Body of pancreas (tissue), 4 donors: Measurements from ENCODE around the gene ADCY9.

Experiments used
- CTCF ChIP-seq, 7 experiments: fragments of 450-650 bp in 4 of 7; fragments of 200-600 bp in 3 of 7; sonication (generic) in 3 of 7; IDR thresholded peaks; one replicate each; pipeline ENCODE4 v1.5.1; 2016 to 2019; ENCODE audit warnings: antibody characterized with exemption in 7 of 7
- POLR2A ChIP-seq, 3 donors: fragments of 450-650 bp; IDR thresholded peaks; one replicate each; pipeline ENCODE4 v1.6.1; 2016; ENCODE audit warnings: antibody characterized with exemption in 3 of 3, mild to moderate bottlenecking in 2 of 3

DNA sequence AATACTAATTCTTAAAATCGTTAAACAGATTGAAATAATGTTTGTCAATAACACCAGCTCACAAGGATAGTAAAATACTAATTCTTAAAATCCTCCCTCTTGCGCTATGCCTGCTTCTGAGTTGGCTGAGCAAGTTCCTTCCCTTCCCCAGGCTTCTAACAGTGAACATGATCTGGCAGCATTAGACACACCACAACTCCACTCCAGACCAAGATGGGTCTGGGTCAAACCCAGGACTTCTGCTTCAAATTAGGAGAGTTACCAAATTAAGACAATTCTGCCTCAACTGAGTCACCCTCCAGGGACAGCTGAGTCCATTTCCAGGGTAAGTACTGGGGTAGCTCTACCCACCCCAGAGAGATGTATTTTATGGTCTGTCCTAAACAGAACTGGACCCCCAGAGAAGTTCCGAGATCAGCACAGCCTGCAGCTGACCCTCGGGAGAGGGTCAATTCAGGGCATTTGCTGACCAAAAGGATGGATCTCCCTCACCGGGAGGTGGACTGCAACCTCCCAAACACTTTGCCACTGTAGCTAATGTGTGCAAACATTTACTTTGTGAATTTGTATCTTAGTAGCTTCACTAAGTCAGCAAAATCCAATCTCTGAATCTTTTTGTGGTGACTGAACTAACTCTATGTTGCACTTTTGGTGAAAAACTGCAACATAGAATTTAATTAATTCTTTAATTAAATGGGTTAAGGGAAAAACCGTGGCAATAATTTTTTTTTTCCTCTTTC is 48.8 kb downstream of the ADCY9 start:
- TF ChIP-seq POLR2A (IDR thresholded peaks at IDR 0.05), result no peak
- TF ChIP-seq CTCF (IDR thresholded peaks at IDR 0.05), result no peak
